GM13977 (cell line): ENCODE data around the gene CHD5.

Experiments used
- DNase-seq: peaks from one replicate; pipeline ENCODE4 v3.0.0; 2012; ENCODE audit warnings: low spot score
- in situ Hi-C: fragments of 300-500 bp; cut with MboI; formaldehyde crosslinking; loops from one replicate; pipeline ENCODE4 v1.12.0; 2022; ENCODE audit warnings: low sequenced_read_pairs, low pct_unique_long_range_greater_than_20kb, mixed read lengths, inconsistent platforms; ENCODE audit not compliant: unreplicated experiment
- TF ChIP-seq, protein P1 (sequence below): IDR thresholded peaks from 2 replicates; pipeline ENCODE4 v1.5.1; 2012; ENCODE audit warnings: mild to moderate bottlenecking, control low read depth; ENCODE audit not compliant: insufficient read depth; ENCODE audit errors: extremely low read depth, missing control alignments

The CHD5 gene

DNA sequence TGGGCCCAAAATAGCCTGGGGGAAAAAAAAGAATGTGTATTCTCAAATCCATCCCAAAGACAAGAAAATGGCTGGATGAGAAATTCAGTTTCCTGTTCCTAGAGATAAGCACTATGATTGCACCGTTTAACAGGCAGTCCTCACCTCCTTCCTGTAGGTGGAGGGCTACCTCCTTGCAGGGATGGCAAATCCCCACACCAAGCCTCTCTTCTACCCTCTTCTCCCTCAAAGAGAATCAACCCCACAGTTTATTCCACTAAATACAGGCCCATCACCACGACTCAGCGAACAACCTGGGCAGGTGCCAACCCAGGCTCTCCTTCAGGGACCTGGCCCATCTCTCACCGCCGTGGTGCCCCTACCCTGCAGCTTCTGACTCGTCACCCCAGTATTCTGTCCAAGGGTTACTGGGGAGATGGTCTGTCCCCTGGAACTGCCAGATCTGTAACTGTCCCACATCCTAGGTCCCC, 3.4 kb upstream of the CHD5 start:
- peak; percentile 22 for DNase-seq
- TF ChIP-seq, protein P1, sequence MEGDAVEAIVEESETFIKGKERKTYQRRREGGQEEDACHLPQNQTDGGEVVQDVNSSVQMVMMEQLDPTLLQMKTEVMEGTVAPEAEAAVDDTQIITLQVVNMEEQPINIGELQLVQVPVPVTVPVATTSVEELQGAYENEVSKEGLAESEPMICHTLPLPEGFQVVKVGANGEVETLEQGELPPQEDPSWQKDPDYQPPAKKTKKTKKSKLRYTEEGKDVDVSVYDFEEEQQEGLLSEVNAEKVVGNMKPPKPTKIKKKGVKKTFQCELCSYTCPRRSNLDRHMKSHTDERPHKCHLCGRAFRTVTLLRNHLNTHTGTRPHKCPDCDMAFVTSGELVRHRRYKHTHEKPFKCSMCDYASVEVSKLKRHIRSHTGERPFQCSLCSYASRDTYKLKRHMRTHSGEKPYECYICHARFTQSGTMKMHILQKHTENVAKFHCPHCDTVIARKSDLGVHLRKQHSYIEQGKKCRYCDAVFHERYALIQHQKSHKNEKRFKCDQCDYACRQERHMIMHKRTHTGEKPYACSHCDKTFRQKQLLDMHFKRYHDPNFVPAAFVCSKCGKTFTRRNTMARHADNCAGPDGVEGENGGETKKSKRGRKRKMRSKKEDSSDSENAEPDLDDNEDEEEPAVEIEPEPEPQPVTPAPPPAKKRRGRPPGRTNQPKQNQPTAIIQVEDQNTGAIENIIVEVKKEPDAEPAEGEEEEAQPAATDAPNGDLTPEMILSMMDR = peak; percentile 10
- in situ Hi-C loops = no loop called here

DNA sequence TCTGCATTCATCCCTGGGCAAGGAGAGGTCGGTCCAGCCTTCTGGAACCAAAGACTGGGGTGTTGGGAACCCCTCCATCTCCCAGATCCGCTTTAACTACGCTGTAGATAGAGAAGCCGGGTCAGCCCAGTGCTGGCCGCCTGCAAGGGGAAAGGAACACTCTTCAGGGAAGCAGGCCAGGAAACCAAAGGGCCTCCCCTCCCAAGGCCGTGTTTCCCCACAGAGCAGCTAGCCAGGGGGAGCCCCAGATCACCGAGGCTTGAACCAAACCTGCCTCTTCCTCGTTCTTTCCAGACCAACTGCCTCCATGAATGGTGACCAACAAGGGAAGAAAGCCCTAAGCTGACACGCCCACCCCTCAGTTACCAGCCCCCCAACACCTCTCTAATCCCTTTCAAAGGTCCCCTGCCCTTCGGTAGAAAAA, 1.2 kb upstream of the CHD5 start:
- TF ChIP-seq, protein P1 = no peak
- in situ Hi-C loops = no loop called here

DNA sequence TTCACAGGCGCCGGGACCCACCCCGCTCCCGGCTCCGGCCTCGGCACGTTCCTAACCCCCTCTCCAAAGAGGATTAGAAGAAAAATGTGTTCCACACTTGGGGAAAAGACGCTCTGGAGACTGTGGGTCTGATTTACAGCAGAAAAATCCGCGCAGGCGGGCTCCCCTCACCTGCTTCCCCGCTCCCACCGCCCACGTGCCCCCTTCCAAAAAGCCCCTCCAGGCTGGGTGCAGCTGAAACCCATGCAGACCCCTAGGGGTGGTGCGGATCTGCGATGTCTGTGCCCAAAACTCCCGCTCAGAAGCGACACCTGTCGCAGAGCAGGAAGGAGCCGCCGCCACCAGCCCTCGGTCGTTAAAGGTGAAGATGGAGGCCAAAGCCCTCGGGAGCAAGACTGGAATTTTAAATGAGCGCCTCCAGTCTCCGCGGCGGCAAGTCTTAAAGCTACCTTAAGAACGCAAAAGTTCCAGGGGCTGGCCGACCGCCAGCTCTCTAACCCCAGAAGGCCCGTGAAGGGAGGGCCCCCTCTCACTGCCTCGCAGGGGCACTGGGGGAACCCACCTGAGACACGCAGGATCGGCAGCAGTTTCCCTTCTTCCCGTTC, 688 bp upstream of the CHD5 start:
- no peak for DNase-seq
- in situ Hi-C loops = no loop called here
- TF ChIP-seq, protein P1 = no peak

More for the DNA sequence above, 1.2 kb upstream of the CHD5 start:
- no peak for DNase-seq

DNA sequence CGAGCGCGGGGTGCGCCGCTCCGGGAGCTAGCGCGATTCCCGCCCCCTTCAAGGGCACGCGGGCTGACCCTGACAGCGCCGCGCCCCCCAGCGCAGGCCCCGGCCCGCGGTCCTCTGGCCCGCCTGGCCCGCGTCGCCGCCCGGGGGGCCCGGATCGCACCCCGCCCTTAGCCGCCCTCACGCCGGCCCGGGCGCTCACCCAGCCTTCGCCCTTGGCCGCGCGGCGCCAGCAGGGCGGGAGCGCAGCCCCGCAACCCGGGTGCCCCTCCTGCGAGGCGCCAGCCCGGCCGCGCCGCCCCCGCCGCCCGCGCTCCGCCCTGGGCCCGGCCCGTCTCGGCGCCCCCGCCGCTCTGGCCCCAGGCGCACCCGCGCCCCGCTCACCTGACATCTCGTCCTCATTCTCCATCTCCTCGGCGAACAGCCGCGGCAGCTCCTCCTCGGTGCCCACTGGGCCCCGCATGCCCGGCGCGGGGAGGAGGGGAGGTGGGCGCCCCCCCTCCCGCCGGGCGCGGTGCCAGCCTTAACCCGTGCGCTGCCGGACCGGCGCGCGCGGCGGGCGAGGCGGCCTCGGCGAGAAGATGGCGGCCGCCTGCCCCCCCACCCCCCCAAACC, 451 bp downstream of the CHD5 start:
- TF ChIP-seq, protein P1 = no peak
- no peak for DNase-seq
- in situ Hi-C loops = no loop called here

DNA sequence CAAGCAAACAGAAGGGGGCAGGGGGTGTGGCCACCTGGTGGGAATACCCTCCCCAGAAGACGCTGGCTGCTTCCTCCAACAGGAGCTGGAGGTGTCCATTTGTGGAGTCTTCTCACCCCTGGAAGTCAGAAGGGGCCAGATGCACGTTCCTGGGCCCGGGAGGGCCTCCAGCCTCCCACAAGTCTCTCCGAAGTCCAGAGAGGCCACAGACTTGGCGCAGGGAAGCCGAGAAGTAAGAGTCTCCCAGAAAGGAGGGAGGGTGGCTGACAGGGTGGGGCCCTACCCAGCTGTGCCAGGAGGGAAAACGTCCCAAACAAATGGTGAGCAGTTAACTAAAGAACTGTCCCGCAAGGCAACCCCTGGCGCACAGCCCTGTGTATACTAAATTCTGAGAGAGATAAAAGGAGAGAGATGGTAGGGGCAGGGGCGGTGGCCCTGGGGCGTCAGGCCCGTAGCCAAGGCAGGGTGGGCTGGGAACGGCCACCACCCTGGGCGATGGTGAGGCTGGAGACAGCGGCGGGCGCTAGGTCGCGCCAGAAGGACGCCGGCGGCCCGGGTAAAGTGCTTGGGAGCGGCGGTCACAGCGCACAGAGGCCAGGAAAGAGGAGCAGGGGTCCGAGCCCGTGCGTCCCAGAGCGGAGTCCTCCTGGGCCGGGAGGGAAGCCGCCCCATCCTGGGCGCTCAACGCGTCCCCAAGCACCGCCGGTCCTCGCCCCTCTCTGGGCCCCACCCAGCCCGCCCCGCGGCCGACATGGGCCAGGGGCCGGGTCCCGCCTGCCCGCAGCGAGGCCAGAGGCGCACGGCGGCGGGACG, 1.2 kb downstream of the CHD5 start:
- TF ChIP-seq, protein P1 = no peak
- in situ Hi-C loops = no loop called here
- no peak for DNase-seq

DNA sequence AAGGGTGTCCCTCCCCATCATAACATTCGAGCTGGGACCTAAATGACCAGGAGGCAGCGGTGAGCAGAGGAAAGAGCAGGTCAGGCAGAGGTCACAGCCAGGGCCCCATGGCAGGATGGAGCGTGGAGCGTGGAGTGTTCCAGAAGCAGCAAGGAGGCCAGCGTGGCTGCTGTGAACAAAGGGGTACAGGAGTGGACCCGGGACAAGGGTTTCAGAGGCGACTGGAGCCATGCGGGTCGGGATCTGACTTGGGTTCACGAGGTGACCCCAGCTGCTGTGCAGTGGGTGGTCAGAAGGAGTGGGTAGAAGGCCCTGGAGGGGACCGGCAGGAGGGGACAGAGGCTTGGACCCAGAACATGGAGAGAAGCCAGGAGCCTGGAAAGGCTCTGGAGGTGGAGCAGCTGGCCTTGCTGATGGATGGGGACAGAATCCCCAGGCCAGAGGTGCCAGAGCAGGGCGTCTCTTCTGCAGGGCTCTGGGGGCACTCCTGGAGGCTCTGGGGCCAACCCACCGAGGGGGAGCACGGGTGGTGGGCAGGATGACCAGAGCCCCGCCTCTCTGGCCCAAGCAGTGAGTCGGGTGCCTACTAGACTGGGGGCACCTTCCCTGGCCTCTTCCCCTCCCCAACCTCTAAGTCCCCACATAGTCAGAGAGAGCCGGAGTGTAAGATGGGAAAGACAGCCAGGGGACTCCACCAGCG, 2.3 kb downstream of the CHD5 start:
- DNase-seq = no peak
- in situ Hi-C loops = no loop called here
- TF ChIP-seq, protein P1 = no peak
